ENCODE measurements around the gene STIMATE. TPM values are rescaled to one million over a fixed set of nuclear protein-coding genes. Genes with fewer than 3 reads are reported as not detected.

Gene STIMATE
- total and polyA plus RNA-seq, 10 of the 15 experiments (the other 5 are each of a cell fraction or from before 2014, with no cell fraction given) = 0.24 to 24.1 (median 15.4) TPM

GRCh38 chr3:52846432-52846965 is 50.8 kb downstream of the STIMATE start:
- 64% methylated on average over 15 of the region's 15 CpGs for WGBS (ENCODE audit: insufficient coverage, insufficient replicate concordance, low lambda C conversion rate, missing lambda C conversion rate)
- no peak for DNase-seq (ENCODE audit: low read depth, low spot score)
- BruUV-seq (replicated peaks) = no TSS peak
- Histone ChIP-seq H2AFZ (ENCODE audit: control insufficient read depth, low read depth, low read length) (peak overlapping the region; percentile 7; the same call in 1 of the 2 replicates), H3K79me2 (ENCODE audit: control insufficient read depth, insufficient read depth, low read length) (no peaks in the 10 kb centered on the region), H3K4me2 (ENCODE audit: control insufficient read depth, insufficient read depth) (peak overlapping the region; percentile 41; the same call in 1 of the 2 replicates), H3K4me1 (ENCODE audit: control insufficient read depth, insufficient read depth, low read length) (peaks cover 8% of the 10 kb centered on the region), H3K36me3 (ENCODE audit: control insufficient read depth in 2 of 2, insufficient read depth in 2 of 2, low read length in 1 of 2) (peaks cover 12 to 16% of the 10 kb centered on the region in 2 experiments), H3K4me3 (no peak overlapping the region), H3K27ac (ENCODE audit: control insufficient read depth, insufficient read depth) (peak overlapping the region; percentile 32; the same call in 1 of the 2 replicates), H4K20me1 (ENCODE audit: control insufficient read depth, insufficient read depth) (no peaks in the 10 kb centered on the region), H3K9ac (ENCODE audit: control insufficient read depth, insufficient read depth, low read length) (no peak overlapping the region), H3K27me3 (replicated peaks in 1 of 2; ENCODE audit: control insufficient read depth in 2 of 2, insufficient read depth in 2 of 2, low read length in 1 of 2) (no peaks in the 10 kb centered on the region), H3K9me3 (replicated peaks; ENCODE audit: control insufficient read depth, insufficient read depth, low read length) (no peaks in the 10 kb centered on the region)
- intact Hi-C loops (cut with micrococcal nuclease; ENCODE audit: unreplicated experiment) (no loop called here), in situ Hi-C loops (cut with MboI) (loop anchor here (10.0 kb wide), 1 partner anchor 228 kb away; no protein-coding TSS in a partner anchor)
- RAD21 ChIA-PET (ENCODE audit: unreplicated experiment) = interaction anchor here (1.1 to 1.4 kb wide), 2 partner anchors 51 to 88 kb away, joined by 3 to 4 read pairs; partner anchors contain the start of gene STIMATE
- CTCF ChIA-PET = interaction anchor here (0.6 to 3.7 kb wide), 11 partner anchors 9 to 227 kb away, joined by 3 to 27 read pairs (median 5); no protein-coding TSS in a partner anchor
- ATAC-seq = no peak
- SMC1A ChIA-PET (ENCODE audit: uncharacterized antibody, unreplicated experiment) = interaction anchor here (0.7 to 2.6 kb wide), 7 partner anchors 10 to 90 kb away, joined by 3 to 12 read pairs (median 4); no protein-coding TSS in a partner anchor
- FAIRE-seq = no peak
- POLR2A ChIA-PET = no interaction called here
- TF ChIP-seq STAT1 (conservative IDR thresholded peaks at IDR 0.05) (no peak), MEF2B (IDR thresholded peaks at IDR 0.05; ENCODE audit: partially characterized antibody, poor library complexity, severe bottlenecking) (peak; percentile 52), CEBPB (IDR thresholded peaks at IDR 0.05; ENCODE audit: borderline replicate concordance in 1 of 2, low read depth in 2 of 2, low read length in 2 of 2) (no peak), RFX5 (IDR thresholded peaks at IDR 0.05; ENCODE audit: low read depth, low read length) (no peak), NRF1 (conservative IDR thresholded peaks at IDR 0.05; ENCODE audit: low read depth, low read length) (no peak), IKZF2 (IDR thresholded peaks at IDR 0.05) (no peak), NFYA (IDR thresholded peaks at IDR 0.05; ENCODE audit: borderline replicate concordance, low read depth, low read length) (no peak), BHLHE40 (IDR thresholded peaks at IDR 0.05; ENCODE audit: borderline replicate concordance in 1 of 2, low read depth in 2 of 2, low read length in 1 of 2) (0 out of 4 replicates have a peak, but pooled peaks of 1 of the 2 experiments have one; percentile 29), JUND (IDR thresholded peaks at IDR 0.05; ENCODE audit: low read depth, low read length) (no peak), ETV6 (conservative IDR thresholded peaks at IDR 0.05 in 1 of 2, IDR thresholded peaks at IDR 0.05 in 1 of 2; ENCODE audit: borderline replicate concordance in 1 of 2, low read depth in 1 of 2) (peak in 1 of 2 experiments; percentile 18; a peak in 1 of 4 replicates), MYC (IDR thresholded peaks at IDR 0.05; ENCODE audit: insufficient read depth, insufficient read length, insufficient replicate concordance, low read length, severe bottlenecking) (no peak), BACH1 (IDR thresholded peaks at IDR 0.05; ENCODE audit: borderline replicate concordance) (no peak), ZSCAN29 (IDR thresholded peaks at IDR 0.05) (no peak), RELA (IDR thresholded peaks at IDR 0.05; ENCODE audit: borderline replicate concordance, partially characterized antibody) (no peak), SREBF1 (IDR thresholded peaks at IDR 0.05; ENCODE audit: low read length) (no peak), GABPA (IDR thresholded peaks at IDR 0.05; ENCODE audit: low read depth) (no peak), E4F1 (IDR thresholded peaks at IDR 0.05; ENCODE audit: borderline replicate concordance, partially characterized antibody) (no peak)
- TF ChIP-seq, protein P1, sequence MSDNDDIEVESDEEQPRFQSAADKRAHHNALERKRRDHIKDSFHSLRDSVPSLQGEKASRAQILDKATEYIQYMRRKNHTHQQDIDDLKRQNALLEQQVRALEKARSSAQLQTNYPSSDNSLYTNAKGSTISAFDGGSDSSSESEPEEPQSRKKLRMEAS (IDR thresholded peaks at IDR 0.05; ENCODE audit: low read depth, low read length) = no peak
- TF ChIP-seq, protein P2, sequence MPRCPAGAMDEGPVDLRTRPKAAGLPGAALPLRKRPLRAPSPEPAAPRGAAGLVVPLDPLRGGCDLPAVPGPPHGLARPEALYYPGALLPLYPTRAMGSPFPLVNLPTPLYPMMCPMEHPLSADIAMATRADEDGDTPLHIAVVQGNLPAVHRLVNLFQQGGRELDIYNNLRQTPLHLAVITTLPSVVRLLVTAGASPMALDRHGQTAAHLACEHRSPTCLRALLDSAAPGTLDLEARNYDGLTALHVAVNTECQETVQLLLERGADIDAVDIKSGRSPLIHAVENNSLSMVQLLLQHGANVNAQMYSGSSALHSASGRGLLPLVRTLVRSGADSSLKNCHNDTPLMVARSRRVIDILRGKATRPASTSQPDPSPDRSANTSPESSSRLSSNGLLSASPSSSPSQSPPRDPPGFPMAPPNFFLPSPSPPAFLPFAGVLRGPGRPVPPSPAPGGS (IDR thresholded peaks at IDR 0.05; ENCODE audit: borderline replicate concordance, insufficient read depth, low read depth, low read length, poor library complexity, severe bottlenecking) = no peak

All from GM12878 (cell line).